HL-60 (cell line): ENCODE measurements around the gene STXBP4.

Source experiments
- POLR2AphosphoS5 ChIP-seq: IDR thresholded peaks from 2 replicates; pipeline ENCODE4 v1.6.1; 2012; ENCODE audit warnings: low read depth
- TF ChIP-seq, protein P1 (sequence below): IDR thresholded peaks from one replicate; pipeline ENCODE4 v1.5.1; 2011; ENCODE audit warnings: low read length, control low read depth, inconsistent platforms; ENCODE audit not compliant: insufficient read depth

DNA sequence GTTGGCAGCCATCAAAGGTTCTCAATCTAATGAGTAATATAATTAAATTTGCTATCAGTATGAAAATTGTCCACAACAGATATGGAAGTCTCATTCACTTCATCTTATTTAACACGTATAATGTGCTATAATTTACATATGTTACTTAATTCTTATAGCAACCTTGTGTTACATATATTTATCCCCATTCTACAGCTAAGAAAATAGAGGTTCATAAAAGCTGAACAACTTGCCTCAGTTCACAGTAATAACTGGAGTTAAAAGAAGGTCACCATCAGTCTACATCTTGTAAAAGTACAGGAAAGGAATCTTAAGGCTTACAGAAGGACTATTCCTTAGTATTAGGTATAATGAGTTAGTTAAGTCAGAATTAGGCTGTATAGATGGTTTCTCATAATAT, 27.9 kb downstream of the STXBP4 start:
- no peak for TF ChIP-seq POLR2AphosphoS5
- TF ChIP-seq, protein P1, sequence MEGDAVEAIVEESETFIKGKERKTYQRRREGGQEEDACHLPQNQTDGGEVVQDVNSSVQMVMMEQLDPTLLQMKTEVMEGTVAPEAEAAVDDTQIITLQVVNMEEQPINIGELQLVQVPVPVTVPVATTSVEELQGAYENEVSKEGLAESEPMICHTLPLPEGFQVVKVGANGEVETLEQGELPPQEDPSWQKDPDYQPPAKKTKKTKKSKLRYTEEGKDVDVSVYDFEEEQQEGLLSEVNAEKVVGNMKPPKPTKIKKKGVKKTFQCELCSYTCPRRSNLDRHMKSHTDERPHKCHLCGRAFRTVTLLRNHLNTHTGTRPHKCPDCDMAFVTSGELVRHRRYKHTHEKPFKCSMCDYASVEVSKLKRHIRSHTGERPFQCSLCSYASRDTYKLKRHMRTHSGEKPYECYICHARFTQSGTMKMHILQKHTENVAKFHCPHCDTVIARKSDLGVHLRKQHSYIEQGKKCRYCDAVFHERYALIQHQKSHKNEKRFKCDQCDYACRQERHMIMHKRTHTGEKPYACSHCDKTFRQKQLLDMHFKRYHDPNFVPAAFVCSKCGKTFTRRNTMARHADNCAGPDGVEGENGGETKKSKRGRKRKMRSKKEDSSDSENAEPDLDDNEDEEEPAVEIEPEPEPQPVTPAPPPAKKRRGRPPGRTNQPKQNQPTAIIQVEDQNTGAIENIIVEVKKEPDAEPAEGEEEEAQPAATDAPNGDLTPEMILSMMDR: no peak
